ENCODE data around the gene FAIM2. TPM values are rescaled to one million over a fixed set of nuclear protein-coding genes. Genes with fewer than 3 reads are reported as not detected.

Gene FAIM2
- polyA plus RNA-seq (ENCODE audit: insufficient read length in 4 of 4) = 1 to 10 TPM; 3.0 to 5.8 (median 4.7) TPM

DNA sequence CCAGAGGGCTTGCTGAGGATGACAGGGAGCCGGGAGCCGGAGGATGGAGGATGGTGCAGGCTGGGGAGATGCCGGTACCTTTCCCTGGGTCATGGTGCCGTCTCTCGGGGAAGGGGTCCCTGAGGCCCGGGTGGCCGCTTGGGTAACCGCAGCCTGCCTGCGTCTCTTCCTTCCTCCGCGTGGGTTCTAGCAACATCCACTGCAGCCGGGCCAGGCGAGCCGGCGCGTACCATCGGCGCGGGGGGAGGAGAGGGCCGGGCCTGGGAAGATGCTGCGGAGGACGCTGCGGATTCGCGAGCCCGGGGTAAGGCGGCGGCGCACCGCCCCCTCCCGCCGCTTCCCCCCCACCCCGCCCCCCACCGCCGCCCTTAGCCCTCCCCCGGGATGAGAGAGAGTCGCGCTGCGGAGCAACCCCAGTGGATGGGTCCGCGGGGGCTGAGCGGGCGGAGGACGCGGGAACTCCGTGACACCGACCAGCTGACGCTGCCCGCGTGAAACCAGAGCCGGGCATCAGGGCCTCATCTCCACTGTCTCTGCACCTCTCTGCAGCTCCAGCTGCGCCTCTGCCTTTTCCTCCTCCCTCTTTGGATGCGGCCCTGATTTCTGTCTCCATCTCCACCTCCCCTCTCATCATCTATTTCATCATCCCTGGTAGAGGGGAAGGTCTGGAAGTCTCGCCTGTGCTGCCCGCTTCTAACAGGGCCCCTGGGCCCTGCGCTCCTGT, at the start of gene FAIM2:
Gene FAIM2, minus strand, starts transcription at position 201 of the 724 bp plus-strand sequence. Its CDS starts 108 bp downstream, at position 93.
- DNase-seq (ENCODE audit: low read depth in 4 of 4, low spot score in 2 of 4) = no peak

DNA sequence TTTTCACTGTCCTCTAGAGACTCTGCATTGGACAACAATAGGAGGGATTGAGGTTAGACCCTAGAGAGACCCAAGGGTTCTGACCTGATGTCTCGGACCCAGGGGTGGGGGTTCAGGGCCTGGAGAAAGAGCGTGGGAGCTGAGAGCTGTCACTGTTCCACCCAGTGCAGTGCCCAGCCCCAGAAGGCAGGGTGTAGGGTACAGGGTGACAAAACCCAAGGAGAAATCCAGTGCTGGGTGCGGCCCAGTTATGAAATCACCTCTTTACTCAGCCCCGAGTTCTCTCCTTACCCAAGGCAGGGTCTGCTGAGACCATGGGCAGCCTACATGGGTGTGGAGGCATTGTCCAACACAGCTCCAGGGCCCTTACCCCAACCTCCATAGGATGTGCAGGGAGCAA, 49.5 kb upstream of the FAIM2 start:
- no peak for DNase-seq (ENCODE audit: low read depth in 4 of 4, low spot score in 2 of 4)

DNA sequence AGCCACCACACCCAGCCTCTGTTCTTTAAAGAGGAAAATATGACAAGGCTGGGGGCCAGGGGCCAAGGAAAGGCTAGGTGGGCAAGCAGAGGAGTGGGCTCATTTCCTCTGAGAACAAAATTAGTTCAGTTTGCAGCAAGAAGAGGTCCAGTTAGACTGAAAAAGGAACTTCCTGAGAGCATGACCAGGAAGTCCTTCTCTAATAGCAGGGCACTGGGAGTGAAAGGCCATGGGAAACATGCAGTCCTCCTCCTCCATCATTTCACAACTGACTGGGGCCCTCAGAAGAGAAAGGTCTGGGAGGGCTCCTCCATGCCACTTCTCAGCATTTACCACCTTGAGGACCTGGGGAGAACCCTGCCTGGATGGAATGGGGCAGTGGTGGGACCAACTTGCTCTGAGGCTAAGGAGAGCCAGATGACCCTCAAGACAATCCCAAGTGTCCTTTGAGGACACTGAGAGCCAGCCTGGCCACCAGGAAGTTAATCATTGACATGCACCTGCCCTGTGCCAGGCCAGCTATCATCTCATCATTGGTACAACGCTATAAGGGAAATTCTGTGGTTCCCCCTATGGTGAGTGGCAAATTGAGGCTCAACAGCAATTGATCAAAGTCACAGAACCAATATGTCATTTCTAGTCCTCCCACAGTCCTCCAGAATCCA, 48.8 kb upstream of the FAIM2 start:
- no peak for DNase-seq (ENCODE audit: low read depth in 4 of 4, low spot score in 2 of 4)

DNA sequence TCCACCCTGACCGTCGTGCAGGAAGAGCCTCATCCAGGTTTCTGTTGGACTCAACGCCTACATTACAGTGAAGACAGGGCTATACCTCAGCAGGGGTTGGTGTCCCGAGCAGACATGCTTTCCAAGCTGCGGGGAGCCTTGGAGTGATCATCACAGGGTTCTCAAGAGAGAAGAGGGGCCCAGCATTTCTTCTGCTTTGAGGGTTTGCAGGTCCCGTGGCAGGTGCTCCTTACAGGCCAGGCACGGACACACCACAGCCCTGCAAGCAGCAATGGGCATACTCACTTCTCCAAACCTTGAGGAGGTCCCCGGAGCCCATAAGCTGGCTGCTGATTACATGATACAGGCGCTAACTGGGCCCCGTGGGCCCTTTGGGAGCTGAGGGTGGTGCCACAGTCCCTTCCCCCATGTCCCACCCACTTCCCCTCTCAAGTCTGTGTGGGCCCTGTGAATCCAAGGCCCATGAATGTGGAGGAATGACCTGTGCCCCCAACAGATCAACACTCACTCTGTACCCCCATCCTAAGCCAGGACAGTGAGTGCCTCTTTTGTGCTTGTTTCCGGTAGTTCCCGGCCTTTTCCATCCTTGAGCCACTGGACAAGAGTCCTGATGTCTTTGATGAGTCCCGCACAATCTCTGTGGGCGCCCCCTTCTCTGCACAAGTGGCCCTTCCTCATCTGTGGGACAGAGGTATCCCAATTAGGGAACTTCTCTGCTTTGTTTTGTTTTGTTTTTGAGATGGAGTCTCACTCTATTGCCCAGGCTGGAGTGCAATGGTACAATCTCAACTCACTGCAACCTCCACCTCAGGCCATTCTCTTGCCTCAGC, 47.9 kb upstream of the FAIM2 start:
- no peak for DNase-seq (ENCODE audit: low read depth in 4 of 4, low spot score in 2 of 4)

DNA sequence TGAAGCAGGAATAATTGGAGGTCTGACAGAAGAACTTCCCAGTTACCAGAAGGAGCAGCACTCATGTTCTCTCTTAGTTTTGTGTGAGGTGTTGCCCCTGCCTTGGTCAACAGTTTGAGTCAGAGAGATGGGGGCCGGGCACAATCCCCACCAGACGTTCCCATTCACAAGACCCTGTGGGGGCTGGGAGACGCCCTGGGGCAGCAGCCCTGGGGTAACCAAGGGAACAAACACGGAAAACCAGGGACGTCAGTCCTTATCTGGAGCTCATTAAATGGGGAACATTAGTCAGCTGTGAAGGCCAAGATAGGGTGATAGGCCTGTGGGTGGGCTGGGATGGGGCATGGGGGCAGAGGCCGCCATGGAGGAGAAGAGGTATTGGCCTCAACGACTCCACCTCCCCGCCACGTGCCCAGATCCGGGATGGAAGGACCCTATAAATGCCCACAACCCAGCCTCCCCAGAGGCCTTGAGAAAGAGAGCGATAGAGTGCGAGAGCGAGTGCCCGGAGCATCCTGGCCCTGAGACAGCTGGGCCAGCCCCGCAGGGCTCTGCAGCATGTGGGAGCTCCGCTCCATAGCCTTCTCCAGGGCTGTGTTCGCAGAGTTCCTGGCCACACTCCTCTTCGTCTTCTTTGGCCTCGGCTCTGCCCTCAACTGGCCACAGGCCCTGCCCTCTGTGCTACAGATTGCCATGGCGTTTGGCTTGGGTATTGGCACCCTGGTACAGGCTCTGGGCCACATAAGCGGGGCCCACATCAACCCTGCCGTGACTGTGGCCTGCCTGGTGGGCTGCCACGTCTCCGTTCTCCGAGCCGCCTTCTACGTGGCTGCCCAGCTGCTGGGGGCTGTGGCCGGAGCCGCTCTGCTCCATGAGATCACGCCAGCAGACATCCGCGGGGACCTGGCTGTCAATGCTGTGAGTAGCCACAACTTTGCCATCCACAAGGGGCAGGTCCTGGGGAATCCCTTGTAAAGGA, 46.9 kb upstream of the FAIM2 start, which contains the start of gene AQP2:
Gene AQP2, plus strand, starts transcription at position 465 of the 979 bp plus-strand sequence. Its CDS starts 94 bp downstream, at position 559.
- DNase-seq (ENCODE audit: low read depth in 4 of 4, low spot score in 2 of 4) = no peak

DNA sequence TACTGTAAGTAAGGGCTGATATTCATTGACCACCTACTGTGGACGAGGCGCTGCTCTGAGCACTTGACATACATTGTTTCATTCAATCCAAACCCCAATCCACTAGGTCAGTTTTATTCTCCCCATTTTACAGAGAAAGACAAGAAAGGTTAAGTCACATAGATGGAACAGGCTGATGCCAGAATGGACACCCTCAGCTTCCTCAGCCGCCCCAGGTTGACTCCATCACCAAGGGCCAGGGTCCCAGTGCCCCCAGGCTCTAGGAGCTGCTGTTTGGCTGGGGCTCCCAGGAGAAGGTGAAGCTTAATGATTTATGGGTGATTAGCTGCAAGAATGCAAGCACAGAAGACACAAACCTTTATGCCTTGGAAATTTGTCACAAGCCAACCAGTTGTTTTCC, 46.2 kb upstream of the FAIM2 start:
- no peak for DNase-seq (ENCODE audit: low read depth in 4 of 4, low spot score in 2 of 4)

DNA sequence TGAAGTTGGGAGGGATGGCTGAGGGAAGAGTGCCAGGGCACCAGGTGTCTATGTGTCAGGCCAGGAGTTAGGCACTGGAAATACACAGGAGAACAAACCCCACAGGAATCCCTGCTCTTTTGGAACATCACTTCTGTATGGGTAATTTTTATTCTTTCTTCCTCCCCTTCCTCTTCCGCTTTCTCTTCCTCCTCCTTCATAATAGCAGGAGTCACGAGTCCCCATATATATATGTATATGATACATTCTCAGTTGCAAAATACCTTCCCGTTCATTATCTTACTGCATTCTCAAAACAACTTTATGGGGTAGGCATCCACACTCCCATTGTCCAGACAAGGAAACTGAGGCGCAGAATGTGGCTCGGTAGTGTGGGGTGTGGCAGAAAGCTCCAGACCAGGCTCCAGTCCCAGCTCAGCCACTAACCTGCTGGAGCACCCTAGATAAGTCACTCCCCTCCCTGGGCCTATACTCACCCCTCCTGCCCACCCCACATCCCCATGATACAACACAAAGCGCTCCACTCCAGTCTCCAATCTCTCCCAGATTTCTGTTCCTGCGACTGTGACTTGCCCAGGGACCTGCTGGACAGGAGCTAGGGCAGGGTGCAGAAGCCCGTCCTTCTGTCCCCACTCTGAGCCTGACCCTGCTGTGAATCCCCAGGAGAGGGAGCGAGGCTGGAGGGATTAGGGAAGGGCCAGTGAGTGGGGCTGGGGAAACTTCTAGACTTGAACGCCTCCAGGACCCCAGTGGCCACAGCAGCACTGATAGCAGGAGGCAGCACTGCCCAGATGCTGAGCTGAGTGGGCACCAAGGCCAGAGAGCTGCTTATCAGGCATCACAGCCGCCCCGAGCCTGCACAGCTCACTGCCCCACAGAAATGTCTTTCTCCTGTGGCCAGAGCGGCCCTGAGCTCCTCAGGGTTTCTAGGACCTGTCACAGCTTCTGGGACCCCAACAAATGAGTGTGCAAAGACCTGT, 45.5 kb upstream of the FAIM2 start:
- no peak for DNase-seq (ENCODE audit: low read depth in 4 of 4, low spot score in 2 of 4)

DNA sequence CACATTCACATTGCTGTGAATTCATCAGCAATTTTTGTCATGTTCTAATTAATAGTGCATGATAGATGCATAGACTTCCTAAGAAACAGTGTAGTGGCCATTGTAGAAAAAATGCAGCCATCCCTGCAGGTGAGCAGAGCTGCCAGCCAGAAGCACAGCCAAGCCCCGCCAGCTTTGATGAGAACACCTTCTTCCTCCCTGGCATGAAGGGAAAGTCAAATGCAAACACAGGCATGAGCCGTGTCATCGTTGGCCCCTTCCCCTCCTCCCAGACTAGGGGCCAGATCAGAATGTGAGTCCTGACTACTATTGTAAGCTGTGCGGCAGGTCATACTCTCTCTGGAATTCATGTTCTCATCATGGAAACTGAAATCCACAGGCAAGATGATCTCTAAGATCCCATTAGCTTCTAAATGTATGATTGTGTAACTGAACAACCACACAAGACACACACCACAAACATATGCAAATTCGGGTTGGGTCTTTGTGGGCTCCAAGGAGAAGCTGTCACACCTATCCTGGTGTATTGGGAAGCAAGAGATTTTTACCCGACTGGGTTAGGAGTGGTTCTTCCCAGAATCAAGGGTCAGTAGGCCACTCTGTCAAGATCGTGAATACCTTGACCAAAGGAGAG, 44.0 kb upstream of the FAIM2 start:
- no peak for DNase-seq (ENCODE audit: low read depth in 4 of 4, low spot score in 2 of 4)

DNA sequence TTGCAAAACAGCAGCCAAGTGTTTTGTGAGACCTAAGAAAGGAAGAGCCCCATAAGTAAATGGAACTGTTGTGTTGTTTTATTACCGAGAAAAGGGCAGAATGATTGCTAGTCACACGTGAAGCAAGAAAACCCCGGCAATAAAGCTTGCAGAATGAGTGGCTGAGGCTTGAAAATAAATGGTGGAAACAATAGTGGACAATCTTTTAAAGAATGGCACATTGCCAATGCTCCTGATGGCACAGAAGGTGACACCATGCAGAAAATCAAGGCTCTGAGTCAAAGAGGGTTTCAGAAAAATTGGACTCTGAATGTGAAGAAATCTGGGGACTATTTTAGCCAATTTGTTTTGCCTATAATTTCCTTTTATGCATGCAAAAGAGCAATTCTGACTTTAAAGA, 42.8 kb upstream of the FAIM2 start:
- DNase-seq (ENCODE audit: low read depth in 4 of 4, low spot score in 2 of 4) = no peak

DNA sequence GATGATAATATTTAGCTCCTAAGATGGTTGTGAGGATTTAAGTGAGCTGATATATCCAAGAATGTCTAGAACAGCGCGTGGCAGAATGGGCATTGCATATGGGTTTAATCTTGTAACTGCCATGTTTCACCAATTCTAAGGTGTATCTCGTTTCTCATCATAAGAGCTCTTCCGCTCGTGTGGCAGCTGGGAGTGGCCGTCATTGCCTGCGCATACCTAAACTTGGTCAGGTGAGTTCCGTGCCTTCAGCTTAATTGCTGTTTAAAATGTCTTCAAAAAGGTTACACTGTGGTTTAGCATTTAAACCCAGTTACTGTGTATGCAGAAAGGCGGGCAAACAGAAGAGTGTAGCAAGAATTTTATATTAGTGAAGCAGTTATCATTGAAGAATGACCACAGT, 42.4 kb upstream of the FAIM2 start:
- DNase-seq (ENCODE audit: low read depth in 4 of 4, low spot score in 2 of 4) = no peak

DNA sequence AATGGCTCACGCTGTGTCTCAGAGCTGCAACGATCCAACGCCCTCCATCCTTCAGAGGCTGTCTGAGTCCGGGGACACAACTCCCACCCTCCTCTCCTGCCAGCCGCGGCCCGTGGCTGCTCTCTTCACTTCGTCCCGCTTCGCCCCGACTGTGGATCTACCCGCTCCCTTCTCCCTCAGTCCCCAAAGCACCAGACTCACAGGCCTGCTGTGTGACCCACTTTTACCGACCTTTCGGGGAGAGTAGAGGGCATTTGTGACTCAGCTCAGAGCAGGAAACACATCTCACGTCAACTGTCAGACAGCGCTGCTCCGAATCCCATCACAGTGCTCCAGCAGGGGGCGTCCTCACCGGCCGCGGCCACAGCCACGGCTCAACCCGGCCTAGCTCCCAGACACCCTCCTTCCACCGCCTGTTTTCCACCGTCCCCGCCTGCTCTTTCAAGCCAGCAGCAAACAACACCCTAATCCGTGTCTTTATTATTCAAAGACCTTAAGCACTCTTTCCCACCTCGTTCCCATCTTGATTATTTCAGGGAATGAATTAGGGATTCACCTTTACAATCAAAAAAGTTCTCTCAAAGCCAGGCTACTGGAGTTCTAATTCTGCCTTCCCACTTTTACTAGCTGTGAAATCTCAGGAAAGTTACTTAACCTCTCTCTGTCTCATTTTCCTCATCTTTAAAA, 41.8 kb upstream of the FAIM2 start:
- DNase-seq (ENCODE audit: low read depth in 4 of 4, low spot score in 2 of 4) = peak in 1 of 4 donors; percentile 73

DNA sequence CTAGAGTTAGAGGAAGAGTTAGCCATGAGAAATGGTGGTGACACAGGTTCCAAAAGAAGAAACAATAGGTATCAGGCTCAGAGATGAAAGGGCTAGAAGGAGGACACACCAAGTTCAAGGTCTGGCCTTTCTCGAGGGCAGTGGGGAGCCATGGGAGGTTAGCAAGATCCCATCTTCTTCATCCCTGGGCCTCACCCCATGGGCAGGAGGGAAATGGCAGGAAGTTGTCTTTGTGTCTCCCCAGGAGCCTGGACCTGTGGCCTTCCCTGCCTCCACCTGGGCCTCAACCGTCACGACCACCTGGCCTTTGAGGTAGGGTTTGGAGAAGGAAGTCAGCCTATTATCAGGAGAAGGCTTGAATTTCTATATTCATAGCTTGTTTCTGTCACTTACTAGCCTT, 41.0 kb upstream of the FAIM2 start:
- DNase-seq (ENCODE audit: low read depth in 4 of 4, low spot score in 2 of 4) = no peak

DNA sequence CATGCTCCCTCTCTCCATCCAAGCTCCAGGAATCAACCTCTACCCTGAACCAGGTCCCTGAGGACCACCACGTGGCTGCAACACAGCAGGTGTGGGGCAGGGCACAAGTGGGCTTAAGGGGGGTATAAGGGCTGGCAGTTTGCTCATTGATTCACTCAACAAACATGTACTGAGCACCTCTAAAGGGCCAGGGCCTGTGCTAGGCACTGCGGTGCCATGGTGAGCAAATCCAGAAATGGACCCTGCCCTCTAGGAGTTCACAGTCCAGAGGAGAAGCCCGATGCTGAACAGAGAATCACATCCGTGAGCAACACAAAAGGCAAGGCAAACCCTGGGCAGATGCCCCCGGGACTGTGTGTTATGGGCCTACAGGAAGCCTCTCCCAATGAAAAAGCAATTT, 40.3 kb upstream of the FAIM2 start:
- no peak for DNase-seq (ENCODE audit: low read depth in 4 of 4, low spot score in 2 of 4)

DNA sequence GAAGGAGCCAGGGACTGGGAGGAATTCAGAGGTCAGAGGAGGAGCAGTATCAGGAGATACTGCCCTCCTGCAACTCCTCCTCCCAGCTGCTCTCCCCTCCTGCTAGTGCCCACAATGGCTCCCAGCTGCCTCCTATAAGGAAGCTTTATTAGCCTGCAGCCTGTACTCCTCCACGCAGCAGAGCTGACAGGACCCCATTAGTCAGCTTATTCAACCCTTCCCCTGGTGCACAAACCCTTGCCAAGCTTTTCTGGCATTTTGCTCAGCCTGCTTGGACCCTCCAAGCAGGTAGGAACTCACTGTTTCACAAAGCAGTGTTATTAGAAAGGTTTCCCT, 39.9 kb upstream of the FAIM2 start:
- DNase-seq (ENCODE audit: low read depth in 4 of 4, low spot score in 2 of 4) = no peak

DNA sequence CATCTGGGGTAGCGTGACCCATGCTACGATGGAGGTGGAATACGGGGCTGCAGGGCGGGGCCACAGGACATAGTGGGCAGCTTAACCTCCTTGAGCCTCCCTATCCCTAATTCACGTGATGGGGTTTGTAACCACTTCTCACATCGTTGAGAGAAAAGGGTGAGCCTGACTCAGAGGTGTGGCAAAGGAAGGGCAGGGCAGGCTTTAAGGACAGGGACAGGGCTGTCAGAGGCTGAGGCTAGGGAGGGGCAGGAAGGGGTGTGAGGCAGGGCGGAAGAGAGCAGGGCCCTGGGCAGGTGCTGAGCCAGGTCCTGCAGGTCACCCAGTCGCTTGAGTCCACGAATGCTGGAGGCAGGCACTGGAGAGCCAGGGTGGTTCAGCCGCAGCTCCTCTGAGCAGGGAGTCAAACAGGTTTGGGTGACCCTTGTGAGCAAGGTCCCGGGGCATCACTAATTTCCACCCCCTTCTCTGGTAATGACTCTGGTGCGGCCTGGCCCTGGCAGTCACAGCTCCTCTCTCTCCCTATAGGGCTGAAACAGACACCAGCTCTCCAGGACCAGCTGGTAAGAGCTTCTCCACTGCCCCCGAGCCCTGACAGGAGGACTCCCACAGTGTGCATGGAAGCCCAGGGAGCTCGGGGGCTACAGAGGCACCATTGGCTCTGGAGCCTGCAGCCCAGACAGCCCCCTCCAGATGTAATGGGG, 39.4 kb upstream of the FAIM2 start:
- no peak for DNase-seq (ENCODE audit: low read depth in 4 of 4, low spot score in 2 of 4)

DNA sequence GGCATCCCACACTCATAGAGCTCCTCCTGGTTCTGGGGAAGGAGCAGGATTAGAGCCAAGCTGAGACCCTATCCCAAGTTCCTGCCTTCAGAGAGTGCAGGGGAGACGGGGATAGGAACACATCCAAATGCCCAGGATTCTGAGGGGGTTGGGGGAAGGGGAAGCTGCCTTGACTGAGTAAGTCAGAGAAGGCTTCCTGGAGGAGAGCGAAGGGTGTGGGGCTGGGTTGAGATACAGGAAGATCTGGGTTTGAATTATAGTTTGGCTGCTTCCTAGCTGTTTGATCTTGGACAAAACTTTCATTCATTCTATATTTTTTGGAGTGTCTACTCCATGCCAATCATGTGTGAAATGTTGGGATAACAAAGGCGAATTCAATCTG, 38.8 kb upstream of the FAIM2 start:
- no peak for DNase-seq (ENCODE audit: low read depth in 4 of 4, low spot score in 2 of 4)
